GM10248 (cell line): ENCODE data around the gene CACNA1C.

Experiments used
- CTCF ChIA-PET: fragments of 300-600 bp; sonication (Branson Sonifier 250); formaldehyde crosslinking; extraction: SDS; loops from one replicate; lab custom pipeline; 2021; ENCODE audit warnings: antibody characterized with exemption; lab: Yijun Ruan, JAX
- POLR2A ChIA-PET: fragments of 350-650 bp; sonication (Branson Sonifier 250); formaldehyde crosslinking; extraction: SDS; loops from one replicate; lab custom pipeline; 2020; ENCODE audit warnings: antibody characterized with exemption; lab: Yijun Ruan, JAX
- DNase-seq: peaks from one replicate; pipeline ENCODE4 v3.0.0; 2012; ENCODE audit errors: extremely low spot score
- TF ChIP-seq, protein P1 (sequence below): IDR thresholded peaks from 2 replicates; pipeline ENCODE4 v1.5.1; 2012; ENCODE audit warnings: mild to moderate bottlenecking, low read depth; ENCODE audit errors: extremely low read depth, missing control alignments, control extremely low read depth

The CACNA1C gene

DNA sequence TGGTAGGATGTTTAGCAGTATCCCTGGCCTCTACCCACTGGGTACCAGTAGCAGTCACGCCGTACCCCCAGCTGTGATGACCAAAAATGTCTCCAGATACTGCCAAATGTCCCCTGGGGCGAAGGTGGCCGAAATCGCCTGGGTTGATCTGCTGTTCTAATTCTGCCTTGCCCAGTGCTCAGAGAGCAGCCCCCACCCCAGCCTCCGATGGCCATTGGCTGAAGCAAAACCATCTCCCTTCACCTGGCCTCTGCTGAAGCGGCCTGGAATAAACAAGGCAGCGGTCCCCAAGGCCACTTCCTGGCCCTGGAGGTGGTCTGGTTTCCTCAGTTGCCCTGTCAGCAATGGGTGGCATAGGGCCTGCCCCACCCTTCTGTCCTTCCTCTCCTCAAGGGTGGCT is 298.4 kb downstream of the CACNA1C start:
- DNase-seq, result no peak
- ChIA-PET POLR2A (no interaction called here), CTCF (no interaction called here)
- TF ChIP-seq, protein P1, sequence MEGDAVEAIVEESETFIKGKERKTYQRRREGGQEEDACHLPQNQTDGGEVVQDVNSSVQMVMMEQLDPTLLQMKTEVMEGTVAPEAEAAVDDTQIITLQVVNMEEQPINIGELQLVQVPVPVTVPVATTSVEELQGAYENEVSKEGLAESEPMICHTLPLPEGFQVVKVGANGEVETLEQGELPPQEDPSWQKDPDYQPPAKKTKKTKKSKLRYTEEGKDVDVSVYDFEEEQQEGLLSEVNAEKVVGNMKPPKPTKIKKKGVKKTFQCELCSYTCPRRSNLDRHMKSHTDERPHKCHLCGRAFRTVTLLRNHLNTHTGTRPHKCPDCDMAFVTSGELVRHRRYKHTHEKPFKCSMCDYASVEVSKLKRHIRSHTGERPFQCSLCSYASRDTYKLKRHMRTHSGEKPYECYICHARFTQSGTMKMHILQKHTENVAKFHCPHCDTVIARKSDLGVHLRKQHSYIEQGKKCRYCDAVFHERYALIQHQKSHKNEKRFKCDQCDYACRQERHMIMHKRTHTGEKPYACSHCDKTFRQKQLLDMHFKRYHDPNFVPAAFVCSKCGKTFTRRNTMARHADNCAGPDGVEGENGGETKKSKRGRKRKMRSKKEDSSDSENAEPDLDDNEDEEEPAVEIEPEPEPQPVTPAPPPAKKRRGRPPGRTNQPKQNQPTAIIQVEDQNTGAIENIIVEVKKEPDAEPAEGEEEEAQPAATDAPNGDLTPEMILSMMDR, result no peak

DNA sequence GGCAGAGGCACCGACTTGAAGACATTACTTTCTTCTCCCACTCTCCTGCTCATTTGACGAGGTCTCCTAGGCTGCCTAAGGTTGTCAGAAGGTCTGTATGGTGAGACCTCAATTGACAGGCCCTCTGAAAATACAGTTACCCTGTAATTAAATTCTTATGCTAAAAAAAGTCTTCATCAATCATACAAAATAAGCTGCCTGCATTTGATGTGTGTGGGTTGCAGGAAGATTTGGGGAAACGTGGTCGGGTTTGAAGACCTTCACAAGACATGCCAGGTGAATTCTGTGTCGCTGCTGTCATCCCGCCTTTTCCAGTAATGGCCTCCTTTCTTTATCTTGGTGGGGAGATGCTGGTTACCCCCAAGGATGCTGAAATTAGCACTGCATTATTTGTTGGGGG is 299.4 kb downstream of the CACNA1C start:
- POLR2A ChIA-PET, result no interaction called here
- TF ChIP-seq, protein P1, result no peak
- DNase-seq, result no peak
- CTCF ChIA-PET, result no interaction called here

DNA sequence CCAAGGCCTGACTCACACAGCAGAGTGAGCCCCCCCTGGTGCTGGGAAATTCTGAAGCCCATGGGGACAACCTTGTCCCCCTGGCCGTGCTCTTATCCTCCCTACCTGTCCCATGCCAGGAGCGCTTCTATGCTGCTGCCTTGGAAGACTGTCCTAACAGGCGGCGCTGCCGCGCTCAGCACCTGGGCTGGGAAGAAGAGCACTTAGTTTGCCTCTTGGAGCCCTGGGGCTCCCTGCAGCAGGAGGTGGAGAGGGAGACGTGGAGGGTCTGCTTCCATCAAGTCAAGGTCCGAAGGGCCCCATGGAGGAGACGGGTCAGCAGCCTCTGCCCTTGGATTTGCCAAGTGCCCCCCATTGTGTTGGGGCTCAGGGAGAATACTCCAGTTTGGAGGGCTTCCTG is 300.5 kb downstream of the CACNA1C start:
- CTCF ChIA-PET, result no interaction called here
- no peak for DNase-seq
- TF ChIP-seq, protein P1, result no peak
- POLR2A ChIA-PET, result no interaction called here

DNA sequence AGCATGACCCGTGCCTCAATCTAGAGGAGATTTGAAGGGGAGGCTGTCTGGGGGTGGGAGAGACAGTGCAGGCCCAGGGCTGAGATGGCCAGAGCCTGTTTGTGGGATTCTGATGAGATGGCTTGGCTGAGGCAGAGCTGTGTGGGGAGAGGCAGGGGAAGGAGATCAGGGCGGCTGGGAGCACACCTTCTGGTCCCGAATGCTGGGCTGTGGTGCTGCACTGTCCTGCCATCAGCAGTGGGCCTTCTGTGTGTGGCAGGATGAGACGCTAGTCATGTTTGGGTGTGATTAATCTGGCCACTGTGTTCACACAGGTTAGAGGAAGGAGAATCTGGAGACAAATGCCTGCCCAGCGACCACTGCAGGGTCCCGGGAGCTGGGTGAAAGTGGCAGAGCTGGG is 300.9 kb downstream of the CACNA1C start:
- POLR2A ChIA-PET, result no interaction called here
- CTCF ChIA-PET, result interaction anchor here (1.1 kb wide), 1 partner anchor 34 kb away, joined by 3 read pairs; no protein-coding TSS in a partner anchor
- no peak for DNase-seq
- TF ChIP-seq, protein P1, result no peak

DNA sequence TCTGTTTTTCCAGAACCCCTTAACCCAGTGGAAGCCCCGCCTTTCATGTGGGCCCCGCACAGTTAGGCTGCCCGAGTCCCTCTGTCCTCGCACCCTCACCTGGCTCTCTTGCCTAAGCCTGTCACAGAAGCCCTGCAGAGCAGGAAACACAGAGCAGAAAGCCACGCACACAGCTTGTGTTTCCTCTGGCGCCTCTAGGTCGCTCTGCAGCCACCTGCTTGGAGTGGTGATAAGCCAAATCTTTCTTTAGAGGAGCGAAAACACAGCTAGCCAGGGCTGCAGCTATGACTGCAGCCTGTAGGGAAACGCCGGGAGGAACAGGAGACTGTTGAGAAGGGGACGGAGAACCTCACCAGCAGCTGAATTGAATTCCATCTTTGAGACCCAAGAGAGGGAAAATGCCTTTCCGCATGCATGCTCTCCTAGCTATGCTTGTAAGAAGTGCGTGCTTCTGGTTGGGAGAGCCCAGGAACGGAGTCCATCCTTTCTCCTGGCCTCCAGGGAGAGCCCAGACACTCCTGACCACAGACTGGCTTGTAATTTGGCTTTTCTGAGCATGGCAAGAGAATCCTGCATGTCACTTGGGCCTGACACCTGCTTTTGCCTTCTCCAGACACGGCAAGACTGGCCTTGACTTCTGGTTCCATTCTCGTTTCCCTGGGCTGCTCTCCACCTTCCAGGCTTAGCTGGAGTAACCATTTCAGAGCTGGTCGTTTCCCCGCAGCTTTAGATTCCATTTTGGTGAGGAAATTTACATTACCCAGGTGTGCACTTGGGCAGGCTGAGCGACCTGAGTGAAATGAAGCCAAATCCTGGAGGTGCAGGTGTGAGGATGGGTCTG is 301.6 kb downstream of the CACNA1C start:
- ChIA-PET POLR2A (no interaction called here), CTCF (interaction anchor here (1.1 kb wide), 1 partner anchor 35 kb away, joined by 3 read pairs; no protein-coding TSS in a partner anchor)
- TF ChIP-seq, protein P1, result no peak
- no peak for DNase-seq

DNA sequence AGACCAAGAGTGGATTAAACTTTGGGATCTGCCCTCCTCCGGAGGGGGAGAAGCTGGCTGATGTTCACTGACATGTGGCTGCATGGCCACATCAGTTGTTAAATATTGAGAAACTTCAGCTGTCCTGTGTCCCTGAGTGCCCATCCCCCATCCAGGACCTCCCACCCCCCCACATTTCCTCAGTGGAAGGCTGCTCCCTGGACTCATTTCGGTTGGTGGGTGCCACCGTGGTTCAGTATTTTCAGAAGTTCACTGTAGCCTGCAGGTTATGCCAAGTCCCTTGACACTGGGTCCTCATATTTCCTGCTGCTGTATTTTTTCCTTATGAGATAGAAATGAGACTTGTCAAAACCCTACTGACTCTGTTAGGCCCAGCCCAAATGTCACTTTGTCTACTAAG is 302.4 kb downstream of the CACNA1C start:
- ChIA-PET CTCF (interaction anchor here (1.1 kb wide), 1 partner anchor 16 kb away, joined by 4 read pairs; no protein-coding TSS in a partner anchor), POLR2A (no interaction called here)
- TF ChIP-seq, protein P1, result no peak
- DNase-seq, result no peak
